ENCODE data around the gene SCRT2. TPM values are rescaled to one million over a fixed set of nuclear protein-coding genes. Genes with fewer than 3 reads are reported as not detected.

SCRT2 gene
- total and polyA plus RNA-seq, 7 donors, result not detected

DNA sequence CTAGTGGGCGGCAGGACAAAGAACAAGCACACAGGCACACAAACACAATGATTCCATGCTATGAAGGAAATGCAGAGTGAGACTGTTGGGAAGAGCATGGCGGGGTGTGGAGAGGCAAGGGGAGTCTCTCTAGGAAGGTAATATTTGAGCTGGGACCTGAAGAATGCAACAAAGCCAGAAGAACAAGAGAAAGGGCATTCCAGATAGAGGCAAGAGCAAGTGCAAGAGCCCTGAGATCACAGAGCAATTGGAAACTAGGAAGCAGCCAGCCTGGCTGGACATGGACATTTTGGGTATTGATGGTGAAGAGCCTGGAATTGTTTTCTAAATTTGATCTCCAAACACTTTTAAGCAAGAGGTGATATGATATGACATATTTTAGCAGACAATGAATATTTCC is 38.0 kb downstream of the SCRT2 start:
- DNase-seq, result no peak
- Histone ChIP-seq H3K27me3 (peaks cover 0 to 33% (median 2%) of the 10 kb centered on the region in 3 donors), H3K4me1 (peaks cover 0 to 4% (median 4%) of the 10 kb centered on the region in 4 donors), H3K27ac (no peak overlapping the region), H3K9me3 (no peaks in the 10 kb centered on the region), H3K4me3 (no peak overlapping the region), H3K36me3 (no peaks in the 10 kb centered on the region)
- TF ChIP-seq EP300 (IDR thresholded peaks at IDR 0.05), result no peak
- no peak for TF ChIP-seq POLR2AphosphoS5 (IDR thresholded peaks at IDR 0.05)
- no peak for TF ChIP-seq POLR2A (IDR thresholded peaks at IDR 0.05)
- TF ChIP-seq, protein P1, sequence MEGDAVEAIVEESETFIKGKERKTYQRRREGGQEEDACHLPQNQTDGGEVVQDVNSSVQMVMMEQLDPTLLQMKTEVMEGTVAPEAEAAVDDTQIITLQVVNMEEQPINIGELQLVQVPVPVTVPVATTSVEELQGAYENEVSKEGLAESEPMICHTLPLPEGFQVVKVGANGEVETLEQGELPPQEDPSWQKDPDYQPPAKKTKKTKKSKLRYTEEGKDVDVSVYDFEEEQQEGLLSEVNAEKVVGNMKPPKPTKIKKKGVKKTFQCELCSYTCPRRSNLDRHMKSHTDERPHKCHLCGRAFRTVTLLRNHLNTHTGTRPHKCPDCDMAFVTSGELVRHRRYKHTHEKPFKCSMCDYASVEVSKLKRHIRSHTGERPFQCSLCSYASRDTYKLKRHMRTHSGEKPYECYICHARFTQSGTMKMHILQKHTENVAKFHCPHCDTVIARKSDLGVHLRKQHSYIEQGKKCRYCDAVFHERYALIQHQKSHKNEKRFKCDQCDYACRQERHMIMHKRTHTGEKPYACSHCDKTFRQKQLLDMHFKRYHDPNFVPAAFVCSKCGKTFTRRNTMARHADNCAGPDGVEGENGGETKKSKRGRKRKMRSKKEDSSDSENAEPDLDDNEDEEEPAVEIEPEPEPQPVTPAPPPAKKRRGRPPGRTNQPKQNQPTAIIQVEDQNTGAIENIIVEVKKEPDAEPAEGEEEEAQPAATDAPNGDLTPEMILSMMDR (IDR thresholded peaks at IDR 0.05), result no peak
- WGBS, 2 donors, result 67 to 81% methylated on average over 2 of the region's 2 CpGs
- intact Hi-C loops (cut with DNase I), result no loop called here

GRCh38 chr20:635893-636338 is 39.7 kb downstream of the SCRT2 start:
- H3K9me3 ChIP-seq, result no peaks in the 10 kb centered on the region
- no peaks in the 10 kb centered on the region for H3K4me1 ChIP-seq
- H3K27me3 ChIP-seq, result peaks cover 0 to 23% (median 0%) of the 10 kb centered on the region in 3 donors
- intact Hi-C loops (cut with DNase I), result no loop called here
- no peak for DNase-seq
- TF ChIP-seq POLR2A (IDR thresholded peaks at IDR 0.05) (no peak), POLR2AphosphoS5 (IDR thresholded peaks at IDR 0.05) (no peak), EP300 (IDR thresholded peaks at IDR 0.05) (no peak)
- TF ChIP-seq, protein P1 (IDR thresholded peaks at IDR 0.05), result no peak
- no peaks in the 10 kb centered on the region for H3K36me3 ChIP-seq
- H3K27ac ChIP-seq, result no peak overlapping the region
- WGBS, 2 donors, result 49 to 67% methylated on average over 7 of the region's 7 CpGs
- H3K4me3 ChIP-seq, result no peak overlapping the region

DNA sequence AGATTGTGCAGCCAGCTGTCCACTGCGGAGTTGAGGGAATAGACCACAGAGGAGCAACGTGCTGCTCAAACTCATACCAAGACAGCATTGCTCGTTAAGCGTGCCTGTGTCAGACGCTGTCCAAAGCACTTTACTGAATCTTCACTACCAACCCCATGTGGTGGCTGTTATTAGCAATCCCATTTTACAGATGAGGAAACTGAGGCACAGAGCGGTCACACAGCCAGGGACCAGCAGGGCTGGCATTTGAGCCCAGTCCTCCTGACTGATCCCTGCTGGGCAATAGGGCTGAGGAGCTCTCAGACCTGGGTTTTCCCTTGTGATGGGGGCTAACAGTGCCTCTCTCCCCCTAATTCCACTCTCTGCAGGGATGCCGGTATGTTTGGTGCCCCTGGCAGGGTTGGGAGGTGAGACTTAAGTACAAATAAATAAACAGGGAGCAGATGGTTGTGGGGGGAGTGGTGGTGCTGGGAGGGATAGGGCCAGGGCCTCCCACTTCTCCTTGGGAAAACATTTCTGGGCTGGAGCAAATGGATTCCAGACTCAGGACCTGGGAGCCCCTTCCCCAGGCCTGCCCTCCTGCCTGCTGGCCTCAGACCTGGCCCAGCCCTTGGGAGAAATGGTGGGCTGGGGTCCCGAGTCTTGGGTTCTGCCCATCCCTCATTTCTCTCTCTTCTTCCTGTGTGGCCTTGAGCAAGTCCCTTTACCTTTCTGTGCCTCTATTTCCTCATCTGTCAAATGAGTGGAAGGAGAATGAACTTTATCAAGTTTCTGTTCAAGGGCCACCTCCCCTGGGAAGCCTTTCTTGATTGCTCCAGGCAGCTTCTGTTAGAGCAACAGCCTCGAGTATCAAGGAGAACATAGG is 40.3 kb downstream of the SCRT2 start:
- peaks cover 0 to 22% (median 0%) of the 10 kb centered on the region in 3 donors for H3K27me3 ChIP-seq
- intact Hi-C loops (cut with DNase I), result no loop called here
- no peak for DNase-seq
- no peak overlapping the region for H3K4me3 ChIP-seq
- H3K4me1 ChIP-seq, result no peaks in the 10 kb centered on the region
- no peaks in the 10 kb centered on the region for H3K9me3 ChIP-seq
- no peaks in the 10 kb centered on the region for H3K36me3 ChIP-seq
- 60 to 74% methylated on average over 9 of the region's 9 CpGs for WGBS, 2 donors
- no peak overlapping the region for H3K27ac ChIP-seq
- no peak for TF ChIP-seq EP300 (IDR thresholded peaks at IDR 0.05)
- TF ChIP-seq POLR2AphosphoS5 (IDR thresholded peaks at IDR 0.05), result no peak
- TF ChIP-seq POLR2A (IDR thresholded peaks at IDR 0.05), result no peak
- TF ChIP-seq, protein P1 (IDR thresholded peaks at IDR 0.05), result no peak

DNA sequence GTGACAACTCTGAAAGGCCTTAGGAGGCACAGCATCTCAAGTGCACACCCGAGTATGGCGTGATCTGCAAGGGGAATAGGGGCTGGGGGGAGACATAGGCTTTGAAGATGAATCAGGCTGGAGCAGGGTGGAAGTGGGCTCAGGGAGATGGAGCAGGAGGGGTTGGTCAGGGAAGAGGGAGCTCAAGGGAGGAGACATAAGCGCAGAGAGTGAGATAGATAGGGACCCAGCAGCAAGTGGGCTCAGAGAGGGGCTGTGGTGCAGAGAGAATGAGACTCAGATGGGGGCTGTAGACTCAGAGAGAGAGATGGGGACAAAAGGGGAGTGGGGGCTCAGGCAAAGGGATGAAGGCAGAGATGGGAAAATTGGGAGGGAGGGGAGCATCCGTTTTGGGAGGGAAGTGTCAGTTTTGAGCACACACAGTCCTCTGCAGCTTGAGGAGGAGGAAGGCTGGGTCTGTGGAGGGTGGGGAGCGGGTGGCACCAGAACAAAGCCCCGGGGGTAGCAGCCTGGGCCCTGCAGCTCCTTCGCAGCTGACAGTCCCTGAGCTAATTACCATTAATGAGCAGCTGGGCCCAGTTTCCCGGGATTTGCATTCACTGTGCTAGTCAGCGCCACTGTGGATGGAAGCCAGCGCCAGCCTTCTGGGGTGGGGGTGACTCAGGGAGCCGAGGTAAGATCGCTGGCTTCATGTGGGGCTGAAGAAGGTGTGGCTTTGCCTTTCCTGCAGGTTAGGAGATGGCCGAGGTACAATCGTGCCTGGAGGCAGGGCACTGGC is 41.3 kb downstream of the SCRT2 start:
- no peaks in the 10 kb centered on the region for H3K4me1 ChIP-seq
- peaks cover 0 to 28% (median 0%) of the 10 kb centered on the region in 3 donors for H3K27me3 ChIP-seq

More for the DNA sequence above, 41.3 kb downstream of the SCRT2 start:
- Histone ChIP-seq H3K9me3 (no peaks in the 10 kb centered on the region), H3K27ac (no peak overlapping the region), H3K4me3 (no peak overlapping the region), H3K36me3 (no peaks in the 10 kb centered on the region)
- intact Hi-C loops (cut with DNase I), result no loop called here
- WGBS, 2 donors, result 54 to 70% methylated on average over 14 of the region's 14 CpGs
- TF ChIP-seq POLR2A (IDR thresholded peaks at IDR 0.05) (no peak), POLR2AphosphoS5 (IDR thresholded peaks at IDR 0.05) (no peak), EP300 (IDR thresholded peaks at IDR 0.05) (no peak)
- TF ChIP-seq, protein P1 (IDR thresholded peaks at IDR 0.05), result no peak
- no peak for DNase-seq

All from sigmoid colon (tissue), 7 donors.